ENCODE data around the gene SMYD3. TPM values are rescaled to one million over a fixed set of nuclear protein-coding genes. Genes with fewer than 3 reads are reported as not detected.

SMYD3 gene
- total and polyA plus RNA-seq, 9 of the 15 experiments (the other 6 are each of a cell fraction or from before 2014, with no cell fraction given) = 128 to 440 (median 197) TPM

DNA sequence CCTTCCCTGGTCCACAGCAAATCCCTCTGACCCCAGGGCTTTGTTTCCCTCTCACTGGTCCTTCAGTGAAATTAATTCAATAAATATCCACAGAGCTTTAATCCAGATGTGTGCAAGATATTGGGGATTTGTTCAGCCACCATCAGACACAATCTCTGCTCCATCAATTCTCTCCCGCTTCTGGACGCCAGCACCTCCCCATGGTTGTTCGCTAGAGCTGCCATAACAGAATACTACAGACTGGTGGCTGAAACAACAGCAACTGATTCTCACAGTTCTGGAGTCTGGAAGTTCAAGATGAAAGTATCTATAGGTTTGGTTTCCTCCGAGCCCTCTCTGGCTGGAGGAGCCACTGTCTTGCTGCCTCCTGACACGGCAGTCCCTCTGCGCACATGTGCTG, 303.9 kb downstream of the SMYD3 start:
- no peaks in the 10 kb centered on the region for H4K20me1 ChIP-seq (replicated peaks; ENCODE audit: control insufficient read depth, insufficient read depth, low read length)
- no peak overlapping the region for H3K27ac ChIP-seq (ENCODE audit: extremely low read depth, low read depth, low read length)
- H3K4me2 ChIP-seq (ENCODE audit: insufficient read depth, low read length) = no peak overlapping the region
- ATAC-seq = peak; percentile 89
- BruUV-seq (replicated peaks) = no TSS peak
- no peak for FAIRE-seq
- no peak for DNase-seq (ENCODE audit: extremely low read depth in 1 of 4, low spot score in 3 of 4)
- no peak overlapping the region for H3K4me3 ChIP-seq
- no peak overlapping the region for H2AFZ ChIP-seq (ENCODE audit: low read depth, low read length)
- WGBS (ENCODE audit: insufficient coverage, low coverage, missing lambda C conversion rate) = 80% methylated on average over 6 of the region's 6 CpGs
- H3K27me3 ChIP-seq (ENCODE audit: control insufficient read depth in 2 of 2, insufficient read depth in 2 of 2, low read length in 2 of 2) = no peaks in the 10 kb centered on the region
- no peaks in the 10 kb centered on the region for H3K79me2 ChIP-seq (ENCODE audit: control insufficient read depth, insufficient read depth, low read length)
- H3K4me1 ChIP-seq (replicated peaks in 1 of 2; ENCODE audit: control insufficient read depth in 2 of 2, insufficient read depth in 2 of 2, low read length in 2 of 2) = peaks cover 0 to 15% of the 10 kb centered on the region in 2 experiments; a peak in 2 of 5 replicates
- H3K36me3 ChIP-seq (ENCODE audit: control insufficient read depth, insufficient read depth, low read length) = no peaks in the 10 kb centered on the region
- no peaks in the 10 kb centered on the region for H3K9me3 ChIP-seq (replicated peaks; ENCODE audit: control insufficient read depth, insufficient read depth, low read depth, low read length)
- POLR2A ChIA-PET = interaction anchor here (0.5 to 3.5 kb wide), 5 partner anchors 11 to 34 kb away, joined by 3 to 12 read pairs (median 3); no protein-coding TSS in a partner anchor
- CTCF ChIA-PET (ENCODE audit: low intra/inter-chr PET ratio) = no interaction called here
- in situ Hi-C loops (cut with MboI) (no loop called here), intact Hi-C loops (cut with micrococcal nuclease) (loop anchor here (1.0 to 5.0 kb wide), 2 partner anchors 191 to 249 kb away; no protein-coding TSS in a partner anchor)
- H3K9ac ChIP-seq (ENCODE audit: insufficient read depth in 1 of 2, low read depth in 2 of 2, low read length in 2 of 2) = no peak overlapping the region
- H3K9me1 ChIP-seq (ENCODE audit: control insufficient read depth, insufficient read depth, low read length) = no peaks in the 10 kb centered on the region
- TF ChIP-seq DPF2 (IDR thresholded peaks at IDR 0.05) (no peak), SMC3 (conservative IDR thresholded peaks at IDR 0.05; ENCODE audit: insufficient read depth, low read depth, low read length) (0 out of 2 replicates have a peak, but pooled peaks have one; percentile 31), ESRRA (IDR thresholded peaks at IDR 0.05; ENCODE audit: borderline replicate concordance, low read depth) (0 out of 2 replicates have a peak, but pooled peaks have one; percentile 21), RCOR1 (IDR thresholded peaks at IDR 0.05; ENCODE audit: borderline replicate concordance in 1 of 2, low read depth in 2 of 2, low read length in 2 of 2) (0 out of 4 replicates have a peak, but pooled peaks of 1 of the 2 experiments have one; percentile 34), POLR3A (IDR thresholded peaks at IDR 0.05; ENCODE audit: borderline replicate concordance, extremely low read depth, insufficient read depth, insufficient read length) (no peak), ZNF24 (IDR thresholded peaks at IDR 0.05) (no peak)
- TF ChIP-seq, protein P1, sequence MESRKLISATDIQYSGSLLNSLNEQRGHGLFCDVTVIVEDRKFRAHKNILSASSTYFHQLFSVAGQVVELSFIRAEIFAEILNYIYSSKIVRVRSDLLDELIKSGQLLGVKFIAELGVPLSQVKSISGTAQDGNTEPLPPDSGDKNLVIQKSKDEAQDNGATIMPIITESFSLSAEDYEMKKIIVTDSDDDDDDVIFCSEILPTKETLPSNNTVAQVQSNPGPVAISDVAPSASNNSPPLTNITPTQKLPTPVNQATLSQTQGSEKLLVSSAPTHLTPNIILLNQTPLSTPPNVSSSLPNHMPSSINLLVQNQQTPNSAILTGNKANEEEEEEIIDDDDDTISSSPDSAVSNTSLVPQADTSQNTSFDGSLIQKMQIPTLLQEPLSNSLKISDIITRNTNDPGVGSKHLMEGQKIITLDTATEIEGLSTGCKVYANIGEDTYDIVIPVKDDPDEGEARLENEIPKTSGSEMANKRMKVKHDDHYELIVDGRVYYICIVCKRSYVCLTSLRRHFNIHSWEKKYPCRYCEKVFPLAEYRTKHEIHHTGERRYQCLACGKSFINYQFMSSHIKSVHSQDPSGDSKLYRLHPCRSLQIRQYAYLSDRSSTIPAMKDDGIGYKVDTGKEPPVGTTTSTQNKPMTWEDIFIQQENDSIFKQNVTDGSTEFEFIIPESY (CRISPR knock-in tag; IDR thresholded peaks at IDR 0.05) = peak; percentile 22; the same call in 1 of the 2 replicates
- TF ChIP-seq, protein P2, sequence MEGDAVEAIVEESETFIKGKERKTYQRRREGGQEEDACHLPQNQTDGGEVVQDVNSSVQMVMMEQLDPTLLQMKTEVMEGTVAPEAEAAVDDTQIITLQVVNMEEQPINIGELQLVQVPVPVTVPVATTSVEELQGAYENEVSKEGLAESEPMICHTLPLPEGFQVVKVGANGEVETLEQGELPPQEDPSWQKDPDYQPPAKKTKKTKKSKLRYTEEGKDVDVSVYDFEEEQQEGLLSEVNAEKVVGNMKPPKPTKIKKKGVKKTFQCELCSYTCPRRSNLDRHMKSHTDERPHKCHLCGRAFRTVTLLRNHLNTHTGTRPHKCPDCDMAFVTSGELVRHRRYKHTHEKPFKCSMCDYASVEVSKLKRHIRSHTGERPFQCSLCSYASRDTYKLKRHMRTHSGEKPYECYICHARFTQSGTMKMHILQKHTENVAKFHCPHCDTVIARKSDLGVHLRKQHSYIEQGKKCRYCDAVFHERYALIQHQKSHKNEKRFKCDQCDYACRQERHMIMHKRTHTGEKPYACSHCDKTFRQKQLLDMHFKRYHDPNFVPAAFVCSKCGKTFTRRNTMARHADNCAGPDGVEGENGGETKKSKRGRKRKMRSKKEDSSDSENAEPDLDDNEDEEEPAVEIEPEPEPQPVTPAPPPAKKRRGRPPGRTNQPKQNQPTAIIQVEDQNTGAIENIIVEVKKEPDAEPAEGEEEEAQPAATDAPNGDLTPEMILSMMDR (IDR thresholded peaks at IDR 0.05 in 2 of 3, conservative IDR thresholded peaks at IDR 0.05 in 1 of 3; ENCODE audit: insufficient read depth in 2 of 3, low read depth in 1 of 3, low read length in 3 of 3) = peak; percentile 45 to 69 (median 55); a peak in 5 of 6 replicates
- TF ChIP-seq, protein P3, sequence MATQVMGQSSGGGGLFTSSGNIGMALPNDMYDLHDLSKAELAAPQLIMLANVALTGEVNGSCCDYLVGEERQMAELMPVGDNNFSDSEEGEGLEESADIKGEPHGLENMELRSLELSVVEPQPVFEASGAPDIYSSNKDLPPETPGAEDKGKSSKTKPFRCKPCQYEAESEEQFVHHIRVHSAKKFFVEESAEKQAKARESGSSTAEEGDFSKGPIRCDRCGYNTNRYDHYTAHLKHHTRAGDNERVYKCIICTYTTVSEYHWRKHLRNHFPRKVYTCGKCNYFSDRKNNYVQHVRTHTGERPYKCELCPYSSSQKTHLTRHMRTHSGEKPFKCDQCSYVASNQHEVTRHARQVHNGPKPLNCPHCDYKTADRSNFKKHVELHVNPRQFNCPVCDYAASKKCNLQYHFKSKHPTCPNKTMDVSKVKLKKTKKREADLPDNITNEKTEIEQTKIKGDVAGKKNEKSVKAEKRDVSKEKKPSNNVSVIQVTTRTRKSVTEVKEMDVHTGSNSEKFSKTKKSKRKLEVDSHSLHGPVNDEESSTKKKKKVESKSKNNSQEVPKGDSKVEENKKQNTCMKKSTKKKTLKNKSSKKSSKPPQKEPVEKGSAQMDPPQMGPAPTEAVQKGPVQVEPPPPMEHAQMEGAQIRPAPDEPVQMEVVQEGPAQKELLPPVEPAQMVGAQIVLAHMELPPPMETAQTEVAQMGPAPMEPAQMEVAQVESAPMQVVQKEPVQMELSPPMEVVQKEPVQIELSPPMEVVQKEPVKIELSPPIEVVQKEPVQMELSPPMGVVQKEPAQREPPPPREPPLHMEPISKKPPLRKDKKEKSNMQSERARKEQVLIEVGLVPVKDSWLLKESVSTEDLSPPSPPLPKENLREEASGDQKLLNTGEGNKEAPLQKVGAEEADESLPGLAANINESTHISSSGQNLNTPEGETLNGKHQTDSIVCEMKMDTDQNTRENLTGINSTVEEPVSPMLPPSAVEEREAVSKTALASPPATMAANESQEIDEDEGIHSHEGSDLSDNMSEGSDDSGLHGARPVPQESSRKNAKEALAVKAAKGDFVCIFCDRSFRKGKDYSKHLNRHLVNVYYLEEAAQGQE (IDR thresholded peaks at IDR 0.05; ENCODE audit: borderline replicate concordance) = peak; percentile 49; the same call in 1 of the 2 replicates
- TF ChIP-seq, protein P3 (CRISPR knock-in tag; IDR thresholded peaks at IDR 0.05; ENCODE audit: low read depth) = no peak

Data from K562 (cell line).